ENCODE data around the gene NFRKB.
"Not testable (repeated sequence)": the region's sequence is repeated elsewhere in the genome, so short reads cannot be mapped to it uniquely, and the experiment has no call there.

Gene NFRKB

GRCh38 chr11:129871914-129872313 is 23.5 kb downstream of the NFRKB start:
- TF ChIP-seq ZFP30 (CRISPR knock-in tag; IDR thresholded peaks at IDR 0.05) (no peak), BACH2 (CRISPR knock-in tag; IDR thresholded peaks at IDR 0.05; ENCODE audit: borderline replicate concordance) (no peak), ZNF565 (CRISPR knock-in tag; conservative IDR thresholded peaks at IDR 0.05; ENCODE audit: low read depth) (no peak)
- TF ChIP-seq, protein P1, sequence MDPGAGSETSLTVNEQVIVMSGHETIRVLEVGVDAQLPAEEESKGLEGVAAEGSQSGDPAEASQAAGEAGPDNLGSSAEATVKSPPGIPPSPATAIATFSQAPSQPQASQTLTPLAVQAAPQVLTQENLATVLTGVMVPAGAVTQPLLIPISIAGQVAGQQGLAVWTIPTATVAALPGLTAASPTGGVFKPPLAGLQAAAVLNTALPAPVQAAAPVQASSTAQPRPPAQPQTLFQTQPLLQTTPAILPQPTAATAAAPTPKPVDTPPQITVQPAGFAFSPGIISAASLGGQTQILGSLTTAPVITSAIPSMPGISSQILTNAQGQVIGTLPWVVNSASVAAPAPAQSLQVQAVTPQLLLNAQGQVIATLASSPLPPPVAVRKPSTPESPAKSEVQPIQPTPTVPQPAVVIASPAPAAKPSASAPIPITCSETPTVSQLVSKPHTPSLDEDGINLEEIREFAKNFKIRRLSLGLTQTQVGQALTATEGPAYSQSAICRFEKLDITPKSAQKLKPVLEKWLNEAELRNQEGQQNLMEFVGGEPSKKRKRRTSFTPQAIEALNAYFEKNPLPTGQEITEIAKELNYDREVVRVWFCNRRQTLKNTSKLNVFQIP (CRISPR knock-in tag; IDR thresholded peaks at IDR 0.05; ENCODE audit: borderline replicate concordance, low read depth), result no peak
- TF ChIP-seq, protein P2, sequence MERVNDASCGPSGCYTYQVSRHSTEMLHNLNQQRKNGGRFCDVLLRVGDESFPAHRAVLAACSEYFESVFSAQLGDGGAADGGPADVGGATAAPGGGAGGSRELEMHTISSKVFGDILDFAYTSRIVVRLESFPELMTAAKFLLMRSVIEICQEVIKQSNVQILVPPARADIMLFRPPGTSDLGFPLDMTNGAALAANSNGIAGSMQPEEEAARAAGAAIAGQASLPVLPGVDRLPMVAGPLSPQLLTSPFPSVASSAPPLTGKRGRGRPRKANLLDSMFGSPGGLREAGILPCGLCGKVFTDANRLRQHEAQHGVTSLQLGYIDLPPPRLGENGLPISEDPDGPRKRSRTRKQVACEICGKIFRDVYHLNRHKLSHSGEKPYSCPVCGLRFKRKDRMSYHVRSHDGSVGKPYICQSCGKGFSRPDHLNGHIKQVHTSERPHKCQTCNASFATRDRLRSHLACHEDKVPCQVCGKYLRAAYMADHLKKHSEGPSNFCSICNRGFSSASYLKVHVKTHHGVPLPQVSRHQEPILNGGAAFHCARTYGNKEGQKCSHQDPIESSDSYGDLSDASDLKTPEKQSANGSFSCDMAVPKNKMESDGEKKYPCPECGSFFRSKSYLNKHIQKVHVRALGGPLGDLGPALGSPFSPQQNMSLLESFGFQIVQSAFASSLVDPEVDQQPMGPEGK (CRISPR knock-in tag; IDR thresholded peaks at IDR 0.05; ENCODE audit: borderline replicate concordance), result no peak

GRCh38 chr11:129868626-129869025 is 26.8 kb downstream of the NFRKB start:
- not testable (repeated sequence) for ATAC-seq

More at GRCh38 chr11:129871914-129872313, 23.5 kb downstream of the NFRKB start:
- ATAC-seq, result no peak

DNA sequence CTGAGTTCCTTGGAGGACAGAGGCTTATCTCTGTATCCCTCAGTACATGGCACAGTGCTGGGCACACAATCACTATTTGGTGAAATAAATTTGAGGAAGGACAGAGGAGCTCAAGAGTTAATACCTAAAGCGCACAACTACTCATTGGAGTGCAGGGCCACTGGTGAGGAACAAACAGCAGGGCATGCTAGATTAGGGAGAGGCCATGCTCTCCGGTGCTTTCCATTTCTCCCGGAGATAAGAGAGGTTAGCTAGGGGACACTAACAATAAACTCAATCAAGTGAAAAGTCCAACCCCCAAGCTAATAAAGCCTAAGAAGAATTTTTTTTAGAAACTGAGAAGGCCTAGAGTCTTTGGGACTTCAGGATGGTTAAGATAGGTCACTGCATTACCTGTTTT is 29.1 kb downstream of the NFRKB start:
- TF ChIP-seq, protein P2 (CRISPR knock-in tag; IDR thresholded peaks at IDR 0.05; ENCODE audit: borderline replicate concordance), result no peak
- TF ChIP-seq ISL1 (CRISPR knock-in tag; IDR thresholded peaks at IDR 0.05) (no peak), PPARA (CRISPR knock-in tag; IDR thresholded peaks at IDR 0.05; ENCODE audit: borderline replicate concordance) (no peak), ZNF565 (CRISPR knock-in tag; conservative IDR thresholded peaks at IDR 0.05; ENCODE audit: low read depth) (no peak), ARNTL (CRISPR knock-in tag; IDR thresholded peaks at IDR 0.05; ENCODE audit: borderline replicate concordance, low read depth) (no peak), ZNF70 (CRISPR knock-in tag; IDR thresholded peaks at IDR 0.05) (no peak), CREB5 (CRISPR knock-in tag; IDR thresholded peaks at IDR 0.05; ENCODE audit: low read depth) (no peak)
- no peak for ATAC-seq

DNA sequence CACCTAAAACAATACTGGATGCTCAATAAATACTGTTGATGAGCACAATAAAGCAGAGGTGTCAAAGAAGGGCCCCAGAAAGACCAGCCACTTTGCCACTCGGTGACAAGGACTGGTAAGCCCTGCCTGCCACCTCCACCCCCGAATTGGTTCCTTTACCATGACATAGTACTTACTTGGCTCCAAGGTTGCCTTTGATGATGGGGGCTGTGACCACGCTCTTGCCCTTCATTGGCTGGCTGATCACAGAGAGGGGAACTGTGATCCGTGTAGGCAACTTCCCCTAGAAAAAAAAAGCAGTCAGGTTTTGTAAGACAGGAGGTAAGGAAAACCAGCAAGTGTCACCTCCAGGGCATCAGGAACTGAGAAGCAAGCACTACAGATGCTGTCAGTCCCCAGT is 29.7 kb downstream of the NFRKB start:
- ATAC-seq, result no peak
- TF ChIP-seq OSR1 (CRISPR knock-in tag; IDR thresholded peaks at IDR 0.05), result no peak
- TF ChIP-seq CSDC2 (CRISPR knock-in tag; IDR thresholded peaks at IDR 0.05), result no peak
- no peak for TF ChIP-seq ZFP30 (CRISPR knock-in tag; IDR thresholded peaks at IDR 0.05)
- no peak for TF ChIP-seq RARB (CRISPR knock-in tag; IDR thresholded peaks at IDR 0.05)
- no peak for TF ChIP-seq PPARA (CRISPR knock-in tag; IDR thresholded peaks at IDR 0.05; ENCODE audit: borderline replicate concordance)
- TF ChIP-seq, protein P2 (CRISPR knock-in tag; IDR thresholded peaks at IDR 0.05; ENCODE audit: borderline replicate concordance), result no peak
- TF ChIP-seq TSHZ2 (CRISPR knock-in tag; IDR thresholded peaks at IDR 0.05), result no peak
- no peak for TF ChIP-seq ZC3H10 (CRISPR knock-in tag; IDR thresholded peaks at IDR 0.05)
- no peak for TF ChIP-seq TCF4 (CRISPR knock-in tag; IDR thresholded peaks at IDR 0.05; ENCODE audit: borderline replicate concordance)
- no peak for TF ChIP-seq ARNTL (CRISPR knock-in tag; IDR thresholded peaks at IDR 0.05; ENCODE audit: borderline replicate concordance, low read depth)
- TF ChIP-seq TOX (CRISPR knock-in tag; IDR thresholded peaks at IDR 0.05; ENCODE audit: borderline replicate concordance), result no peak
- no peak for TF ChIP-seq ZFP3 (CRISPR knock-in tag; IDR thresholded peaks at IDR 0.05)
- TF ChIP-seq GLIS3 (CRISPR knock-in tag; IDR thresholded peaks at IDR 0.05), result no peak
- TF ChIP-seq ISL1 (CRISPR knock-in tag; IDR thresholded peaks at IDR 0.05), result no peak
- TF ChIP-seq ESRRG (CRISPR knock-in tag; IDR thresholded peaks at IDR 0.05), result no peak
- TF ChIP-seq CSRNP3 (CRISPR knock-in tag; IDR thresholded peaks at IDR 0.05), result no peak
- no peak for TF ChIP-seq CREB5 (CRISPR knock-in tag; IDR thresholded peaks at IDR 0.05; ENCODE audit: low read depth)
- TF ChIP-seq ZNF565 (CRISPR knock-in tag; conservative IDR thresholded peaks at IDR 0.05; ENCODE audit: low read depth), result no peak

All from SK-N-SH treated with all-trans-retinoic acid at 6 μM for 48 hours (cell line).